Hepatocyte (in vitro differentiated cells): ENCODE data around the gene LMX1A. TPM values are rescaled to one million over a fixed set of nuclear protein-coding genes. Genes with fewer than 3 reads are reported as not detected.

Experiments used
- DNase-seq: peaks from one replicate; pipeline ENCODE4 v3.0.0-alpha.2; 2016; ENCODE audit warnings: low spot score
- H2AFZ ChIP-seq: fragments of 200-600 bp; sonication (generic); 2 replicates; pipeline ENCODE4 v1.6.0; 2016; ENCODE audit warnings: antibody characterized with exemption, mild to moderate bottlenecking
- H3K27ac ChIP-seq: fragments of 200-600 bp; sonication (generic); 2 replicates; pipeline ENCODE4 v1.5.1; 2016; ENCODE audit warnings: mild to moderate bottlenecking
- H3K27me3 ChIP-seq: fragments of 200-600 bp; sonication (generic); 2 replicates; pipeline ENCODE4 v1.6.1; 2016
- H3K36me3 ChIP-seq: fragments of 200-600 bp; sonication (generic); replicated peaks from 2 replicates; pipeline ENCODE4 v1.5.1; 2016; ENCODE audit warnings: low read depth; ENCODE audit not compliant: insufficient read depth
- H3K4me1 ChIP-seq: fragments of 200-600 bp; sonication (generic); 2 replicates; pipeline ENCODE4 v1.5.1; 2016; ENCODE audit warnings: mild to moderate bottlenecking, moderate library complexity; ENCODE audit not compliant: insufficient read depth
- H3K4me2 ChIP-seq: fragments of 200-600 bp; sonication (generic); 2 replicates; pipeline ENCODE4 v1.6.0; 2016
- H3K4me3 ChIP-seq: fragments of 200-600 bp; sonication (generic); 2 replicates; pipeline ENCODE4 v1.5.1; 2016; ENCODE audit warnings: mild to moderate bottlenecking
- H3K79me2 ChIP-seq: fragments of 200-600 bp; sonication (generic); 2 replicates; pipeline ENCODE4 v1.6.0; 2017; ENCODE audit warnings: mild to moderate bottlenecking
- H3K9me2 ChIP-seq: fragments of 200-600 bp; sonication (generic); replicated peaks from 2 replicates; pipeline ENCODE4 v1.6.0; 2017; ENCODE audit warnings: mild to moderate bottlenecking; ENCODE audit not compliant: insufficient read depth
- H3K9me3 ChIP-seq: fragments of 200-600 bp; sonication (generic); 2 replicates; pipeline ENCODE4 v1.5.1; 2016; ENCODE audit warnings: low read depth, mild to moderate bottlenecking
- H4K20me1 ChIP-seq: fragments of 200-600 bp; sonication (generic); 2 replicates; pipeline ENCODE4 v1.6.0; 2016; ENCODE audit warnings: mild to moderate bottlenecking; ENCODE audit not compliant: insufficient read depth, poor library complexity, severe bottlenecking
- CTCF ChIP-seq: fragments of 200-600 bp; sonication (generic); IDR thresholded peaks from 2 replicates; pipeline ENCODE4 v1.5.1; 2016; ENCODE audit warnings: antibody characterized with exemption, mild to moderate bottlenecking; ENCODE audit not compliant: poor library complexity
- EZH2 ChIP-seq: fragments of 200-600 bp; sonication (generic); IDR thresholded peaks from 2 replicates; pipeline ENCODE4 v1.6.1; 2016; ENCODE audit warnings: antibody characterized with exemption, mild to moderate bottlenecking, borderline replicate concordance
- EZH2phosphoT487 ChIP-seq: fragments of 200-600 bp; sonication (generic); IDR thresholded peaks from one replicate; pipeline ENCODE4 v1.6.1; 2018; ENCODE audit warnings: antibody characterized with exemption, mild to moderate bottlenecking, low read depth, moderate library complexity; ENCODE audit not compliant: unreplicated experiment, severe bottlenecking
- WGBS: methylation state at CpG from one replicate; pipeline ENCODE4 v1.1.6; 2016; ENCODE audit warnings: low lambda C conversion rate; ENCODE audit errors: missing lambda C conversion rate; 5-methylcytosine and 5-hydroxymethylcytosine counted together
- polyA plus RNA-seq: library from polyadenylated mRNA; unstranded; fragments of >200 nt; fragmentation: Nextera tagmentation; extraction: Ambion mirVana; gene quantifications from 2 replicates; pipeline ENCODE4 v1.2.1, GENCODE V29; 2016
- total RNA-seq: library from RNA; depleted of rRNA; stranded (reverse); fragments of >200 nt; gene quantifications from 2 replicates; pipeline ENCODE4 v1.2.3, GENCODE V29; 2014

The LMX1A gene
- total and polyA plus RNA-seq, 2 experiments from 2014 or later = not detected

GRCh38 chr1:165383599-165384405, 27.3 kb upstream of the LMX1A start:
- no peaks in the 10 kb centered on the region for H3K36me3 ChIP-seq
- TF ChIP-seq EZH2phosphoT487 = no peak
- no peak for TF ChIP-seq CTCF
- TF ChIP-seq EZH2 = no peak
- 83% methylated on average over 5 of the region's 5 CpGs for WGBS
- no peak overlapping the region for H2AFZ ChIP-seq
- no peak overlapping the region for H3K27ac ChIP-seq
- H3K4me1 ChIP-seq = no peaks in the 10 kb centered on the region
- no peaks in the 10 kb centered on the region for H4K20me1 ChIP-seq
- H3K27me3 ChIP-seq = no peaks in the 10 kb centered on the region
- no peak overlapping the region for H3K4me3 ChIP-seq
- H3K4me2 ChIP-seq = no peak overlapping the region
- no peak for DNase-seq
- no peaks in the 10 kb centered on the region for H3K79me2 ChIP-seq
- H3K9me2 ChIP-seq = no peaks in the 10 kb centered on the region
- H3K9me3 ChIP-seq = no peaks in the 10 kb centered on the region

- no peak overlapping the region for H3K4me2 ChIP-seq
- H3K4me3 ChIP-seq = no peak overlapping the region
- H2AFZ ChIP-seq = no peak overlapping the region
- no peak for DNase-seq
- no peaks in the 10 kb centered on the region for H3K36me3 ChIP-seq
- no peaks in the 10 kb centered on the region for H3K9me2 ChIP-seq
- H3K4me1 ChIP-seq = no peaks in the 10 kb centered on the region
- WGBS = 76% methylated on average over 6 of the region's 6 CpGs
- TF ChIP-seq EZH2phosphoT487 (no peak), CTCF (no peak), EZH2 (no peak)
- no peaks in the 10 kb centered on the region for H3K79me2 ChIP-seq
- no peaks in the 10 kb centered on the region for H3K9me3 ChIP-seq
- no peaks in the 10 kb centered on the region for H4K20me1 ChIP-seq
- H3K27me3 ChIP-seq = no peaks in the 10 kb centered on the region
- H3K27ac ChIP-seq = no peak overlapping the region
Observed at GRCh38 chr1:165383067-165383466, 26.6 kb upstream of the LMX1A start.

- no peaks in the 10 kb centered on the region for H4K20me1 ChIP-seq
- TF ChIP-seq EZH2 (no peak), CTCF (no peak)
- no peak overlapping the region for H3K4me2 ChIP-seq
- DNase-seq = no peak
- peaks cover 3% of the 10 kb centered on the region for H3K4me1 ChIP-seq
- 90% methylated on average over 6 of the region's 6 CpGs for WGBS
- H2AFZ ChIP-seq = no peak overlapping the region
- no peak overlapping the region for H3K4me3 ChIP-seq
- no peaks in the 10 kb centered on the region for H3K9me3 ChIP-seq
- H3K9me2 ChIP-seq = no peaks in the 10 kb centered on the region
- no peak overlapping the region for H3K27ac ChIP-seq
- no peaks in the 10 kb centered on the region for H3K36me3 ChIP-seq
- H3K79me2 ChIP-seq = no peaks in the 10 kb centered on the region
- no peaks in the 10 kb centered on the region for H3K27me3 ChIP-seq
Observed at GRCh38 chr1:165381745-165382505, 25.4 kb upstream of the LMX1A start.
